HepG2 (cell line): ENCODE results near the gene CLEC16A. TPM values are rescaled to one million over a fixed set of nuclear protein-coding genes. Genes with fewer than 3 reads are reported as not detected.

ENCODE experiments used
- ATAC-seq: fragments of 200-7000 bp; cut with Tn5 transposase; 3 replicates; pipeline ENCODE4 v1.9.1; 2020; ENCODE audit warnings: mild to moderate bottlenecking, moderate library complexity
- BruUV-seq: library from RNA; stranded (reverse); fragments of 400-500 nt; replicated peaks from 2 replicates; lab custom pipeline; 2021; lab: Mats Ljungman, UMichigan
- CTCF ChIA-PET: fragments of 300-600 bp; formaldehyde crosslinking; extraction: SDS; loops from one replicate; lab custom pipeline; 2021; ENCODE audit warnings: low total read pairs, inconsistent platforms, low intra/inter-chr PET ratio; lab: Yijun Ruan, JAX
- POLR2A ChIA-PET: fragments of 350-600 bp; sonication (Branson Sonifier 250); formaldehyde crosslinking; loops from one replicate; lab custom pipeline; 2020; ENCODE audit warnings: antibody characterized with exemption, inconsistent platforms; lab: Yijun Ruan, JAX
- DNase-seq: peaks from one replicate; pipeline ENCODE4 v3.0.0-alpha.2; 2015; ENCODE audit warnings: low spot score
- FAIRE-seq: peaks from 3 replicates; lab custom pipeline; 2011; peaks lifted over from hg19 to GRCh38; lab: Jason Lieb, UNC
- H2AFZ ChIP-seq: one replicate; pipeline ENCODE4 v1.6.1; 2011; ENCODE audit warnings: low read length, inconsistent platforms
- H3K27ac ChIP-seq: fragments of 300-600 bp; 3 replicates; pipeline ENCODE4 v1.8.0; 2011; ENCODE audit warnings: mixed run types, mild to moderate bottlenecking, mixed read lengths, low read length, inconsistent platforms; ENCODE audit not compliant: insufficient read depth; ENCODE audit errors: extremely low read length
- H3K27me3 ChIP-seq, 2 experiments: fragments of 200-600 bp in 1 of 2; 2 replicates in 1 of 2; 3 replicates in 1 of 2; pipeline versions ENCODE4 v1.6.0 to v1.8.0; 2011; ENCODE audit warnings: low read length in 2 of 2, mild to moderate bottlenecking in 2 of 2, moderate library complexity in 2 of 2, inconsistent platforms in 1 of 2; ENCODE audit not compliant: insufficient read depth in 2 of 2, control insufficient read depth in 1 of 2
- H3K36me3 ChIP-seq, 2 experiments: fragments of 200-600 bp in 1 of 2; replicated peaks in 1 of 2; 2 replicates in 1 of 2; 3 replicates in 1 of 2; pipeline versions ENCODE4 v1.5.1 to v1.8.0; 2011; ENCODE audit warnings: low read length in 2 of 2, inconsistent platforms in 1 of 2; ENCODE audit not compliant: insufficient read depth in 2 of 2, control insufficient read depth in 1 of 2
- H3K4me1 ChIP-seq: 2 replicates; pipeline ENCODE4 v1.5.1; 2012; ENCODE audit warnings: low read length, inconsistent platforms; ENCODE audit not compliant: insufficient read depth
- H3K4me2 ChIP-seq: 2 replicates; pipeline ENCODE4 v1.6.0; 2011; ENCODE audit warnings: low read depth, low read length, inconsistent platforms
- H3K4me3 ChIP-seq, 3 experiments: fragments of 200-600 bp in 1 of 3; sonication (generic), shearing (Covaris generic) in 1 of 3; replicated peaks in 1 of 3; 2 replicates each; pipeline ENCODE4 v1.5.1; 2011 to 2016; ENCODE audit warnings: low read length in 3 of 3, inconsistent platforms in 2 of 3, low read depth in 2 of 3, mild to moderate bottlenecking in 2 of 3, control low read depth in 1 of 3, mixed read lengths in 1 of 3; ENCODE audit not compliant: insufficient read depth in 1 of 3
- H3K79me2 ChIP-seq: one replicate; pipeline ENCODE4 v1.6.1; 2011; ENCODE audit warnings: low read length, inconsistent platforms; ENCODE audit not compliant: insufficient read depth
- H3K9ac ChIP-seq: 2 replicates; pipeline ENCODE4 v1.6.0; 2011; ENCODE audit warnings: mild to moderate bottlenecking, low read depth, low read length, inconsistent platforms; ENCODE audit not compliant: insufficient read depth
- H3K9me3 ChIP-seq: 2 replicates; pipeline ENCODE4 v1.5.1; 2012; ENCODE audit warnings: mild to moderate bottlenecking, low read length
- H4K20me1 ChIP-seq: 2 replicates; pipeline ENCODE4 v1.6.0; 2011; ENCODE audit warnings: inconsistent platforms, mild to moderate bottlenecking, low read length, moderate library complexity; ENCODE audit not compliant: insufficient read depth
- BCL6 ChIP-seq: IDR thresholded peaks from 2 replicates; pipeline ENCODE4 v1.6.1; 2016; ENCODE audit warnings: missing genetic modification reagents, missing compliant biosample characterization
- FOSL2 ChIP-seq: sonication (generic); formaldehyde crosslinking; IDR thresholded peaks from 2 replicates; pipeline ENCODE4 v1.4.0; 2020; ENCODE audit warnings: missing genetic modification reagents
- GATA4 ChIP-seq: sonication (generic); IDR thresholded peaks from 2 replicates; pipeline ENCODE4 v1.6.1; 2016; ENCODE audit warnings: antibody characterized with exemption, low read depth, borderline replicate concordance
- IRF1 ChIP-seq: sonication (generic); formaldehyde crosslinking; IDR thresholded peaks from 2 replicates; pipeline ENCODE4 v1.4.0; 2020; ENCODE audit warnings: low read depth, mild to moderate bottlenecking, missing genetic modification reagents
- MED8 ChIP-seq: sonication (generic); formaldehyde crosslinking; IDR thresholded peaks from 2 replicates; pipeline ENCODE4 v1.8.1; 2023; ENCODE audit warnings: mild to moderate bottlenecking, missing genetic modification reagents; ENCODE audit not compliant: insufficient replicate concordance
- MTERF4 ChIP-seq: sonication (generic); formaldehyde crosslinking; IDR thresholded peaks from 2 replicates; pipeline ENCODE4 v1.8.0; 2023; ENCODE audit warnings: mild to moderate bottlenecking, missing genetic modification reagents
- MXD3 ChIP-seq: IDR thresholded peaks from 2 replicates; pipeline ENCODE4 v1.6.1; 2016; ENCODE audit warnings: mild to moderate bottlenecking, missing biosample characterization, missing genetic modification reagents
- PHF5A ChIP-seq: IDR thresholded peaks from one replicate; pipeline ENCODE4 v1.6.1; 2018; ENCODE audit warnings: low read depth, missing genetic modification reagents; ENCODE audit not compliant: unreplicated experiment
- PRPF4 ChIP-seq: fragments of 200-400 bp; formaldehyde crosslinking; IDR thresholded peaks from 2 replicates; pipeline ENCODE4 v1.6.1; 2016; ENCODE audit warnings: low read length, low read depth; ENCODE audit not compliant: poor library complexity, severe bottlenecking
- TEF ChIP-seq: sonication (generic); formaldehyde crosslinking; IDR thresholded peaks from 2 replicates; pipeline ENCODE4 v1.5.0; 2020; ENCODE audit warnings: missing genetic modification reagents
- ZNF800 ChIP-seq: sonication (generic); formaldehyde crosslinking; IDR thresholded peaks from 2 replicates; pipeline ENCODE4 v1.4.0; 2020; ENCODE audit warnings: missing genetic modification reagents
- WGBS: methylation state at CpG from one replicate; pipeline ENCODE4 v1.1.6; 2017; ENCODE audit warnings: low lambda C conversion rate; 5-methylcytosine and 5-hydroxymethylcytosine counted together
- in situ Hi-C: cut with HindIII; loops from 2 replicates; pipeline ENCODE4 v1.10.0; 2017; ENCODE audit warnings: low pct_unique_long_range_greater_than_20kb; ENCODE audit not compliant: extremely low pct_ligation_motif_present
- intact Hi-C: fragments of 100-400 bp; cut with micrococcal nuclease; formaldehyde crosslinking; loops from one replicate; pipeline ENCODE4 v1.10.0; 2022; ENCODE audit not compliant: unreplicated experiment
- polyA plus RNA-seq, 8 experiments: library from polyadenylated mRNA; depleted of rRNA in 3 of 8; stranded (reverse) in 7 of 8; unstranded in 1 of 8; fragments of >200 nt; fragmentation: Illumina TruSeq in 4 of 8; extraction: Trizol in 4 of 8; gene quantifications; 2 replicates each; pipeline versions ENCODE4 v1.2.1 to v1.2.3, GENCODE V29; 2011 to 2016; ENCODE audit warnings: low read depth in 4 of 8, missing spikeins in 1 of 8, mixed read lengths in 1 of 8; ENCODE audit not compliant: insufficient read depth in 1 of 8
- total RNA-seq, 5 experiments: library from RNA; depleted of rRNA; stranded (reverse); fragments of >200 nt; fragmentation: Illumina TruSeq; extraction: Trizol; gene quantifications; 2 replicates each; pipeline ENCODE4 v1.2.3, GENCODE V29; 2016; ENCODE audit warnings: low read depth in 1 of 5

Gene CLEC16A
- total and polyA plus RNA-seq, 2 of the 13 experiments (the other 11 are each of a cell fraction or from before 2014, with no cell fraction given), result 8.5 to 10.3 TPM

GRCh38 chr16:11117576-11118211 lies 173.3 kb downstream of the CLEC16A start:
- no TSS peak for BruUV-seq
- 76% methylated on average over 5 of the region's 5 CpGs for WGBS
- FAIRE-seq (no peak), DNase-seq (no peak), ATAC-seq (no peak)
- TF ChIP-seq PRPF4 (no peak), MXD3 (no peak)
- Histone ChIP-seq H3K4me2 (no peak overlapping the region), H3K27ac (no peak overlapping the region), H3K9ac (no peak overlapping the region), H2AFZ (no peak overlapping the region), H3K4me1 (no peaks in the 10 kb centered on the region), H3K79me2 (no peaks in the 10 kb centered on the region), H3K9me3 (no peaks in the 10 kb centered on the region), H3K36me3 (peaks cover 1 to 4% of the 10 kb centered on the region in 2 experiments; a peak in 2 of 5 replicates), H3K4me3 (no peak overlapping the region), H4K20me1 (no peaks in the 10 kb centered on the region), H3K27me3 (no peaks in the 10 kb centered on the region)
- intact Hi-C loops, result no loop called here
- CTCF ChIA-PET, result no interaction called here
- in situ Hi-C loops, result no loop called here
- POLR2A ChIA-PET, result no interaction called here

GRCh38 chr16:11118479-11118878 lies 174.1 kb downstream of the CLEC16A start:
- H3K9ac ChIP-seq, result no peak overlapping the region
- intact Hi-C loops (no loop called here), in situ Hi-C loops (no loop called here)
- H2AFZ ChIP-seq, result no peak overlapping the region
- WGBS, result 49% methylated on average over 2 of the region's 2 CpGs
- ATAC-seq, result no peak
- peaks cover 1 to 7% of the 10 kb centered on the region in 2 experiments; a peak in 4 of 5 replicates for H3K36me3 ChIP-seq
- H4K20me1 ChIP-seq, result no peaks in the 10 kb centered on the region
- no peaks in the 10 kb centered on the region for H3K79me2 ChIP-seq
- no peaks in the 10 kb centered on the region for H3K9me3 ChIP-seq
- no peak overlapping the region for H3K27ac ChIP-seq
- ChIA-PET CTCF (no interaction called here), POLR2A (no interaction called here)
- no TSS peak for BruUV-seq
- no peak overlapping the region for H3K4me2 ChIP-seq
- no peaks in the 10 kb centered on the region for H3K27me3 ChIP-seq
- no peak for FAIRE-seq
- DNase-seq, result no peak
- no peaks in the 10 kb centered on the region for H3K4me1 ChIP-seq
- no peak overlapping the region for H3K4me3 ChIP-seq
- TF ChIP-seq BCL6 (no peak), MTERF4 (CRISPR knock-in tag) (no peak), ZNF800 (CRISPR knock-in tag) (no peak), PHF5A (no peak), FOSL2 (CRISPR knock-in tag) (no peak), IRF1 (CRISPR knock-in tag) (no peak), TEF (CRISPR knock-in tag) (no peak), MED8 (CRISPR knock-in tag) (no peak), GATA4 (no peak)
